Measurements from ENCODE around the gene C3AR1.
"Not testable (repeated sequence)": the region's sequence is repeated elsewhere in the genome, so short reads cannot be mapped to it uniquely, and the experiment has no call there.

The C3AR1 gene

DNA sequence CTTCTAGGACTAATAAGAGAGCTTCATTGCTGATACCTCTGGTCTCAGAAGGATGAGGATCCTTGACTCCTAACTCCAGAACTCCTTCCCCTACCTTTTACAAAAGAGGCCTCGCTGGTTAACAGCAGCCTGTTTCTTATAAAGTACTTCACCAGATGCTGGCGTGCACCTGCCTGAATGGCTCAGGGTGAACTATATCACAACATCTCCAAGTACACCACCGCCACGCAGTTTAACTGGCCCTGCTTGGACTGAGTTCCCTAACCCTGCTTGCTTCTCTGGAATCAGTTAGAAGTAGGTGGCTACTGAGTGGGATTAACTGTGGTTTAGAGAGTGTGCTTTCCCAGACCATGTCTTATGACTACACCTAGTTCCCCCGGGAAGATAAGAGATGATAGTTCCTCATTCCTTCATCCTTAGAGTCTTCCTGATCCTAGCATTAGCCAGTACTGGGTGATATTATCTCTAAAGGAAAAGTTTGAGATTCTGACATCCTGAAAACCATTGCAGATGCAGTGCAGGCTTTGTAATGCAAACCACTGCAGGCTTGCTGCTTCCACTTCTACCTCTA is 30.6 kb downstream of the C3AR1 start:
- no peak overlapping the region for H3K4me3 ChIP-seq (ENCODE audit: low read depth, low read length)
- no peak for DNase-seq (ENCODE audit: low read depth)
- TF ChIP-seq, protein P1, sequence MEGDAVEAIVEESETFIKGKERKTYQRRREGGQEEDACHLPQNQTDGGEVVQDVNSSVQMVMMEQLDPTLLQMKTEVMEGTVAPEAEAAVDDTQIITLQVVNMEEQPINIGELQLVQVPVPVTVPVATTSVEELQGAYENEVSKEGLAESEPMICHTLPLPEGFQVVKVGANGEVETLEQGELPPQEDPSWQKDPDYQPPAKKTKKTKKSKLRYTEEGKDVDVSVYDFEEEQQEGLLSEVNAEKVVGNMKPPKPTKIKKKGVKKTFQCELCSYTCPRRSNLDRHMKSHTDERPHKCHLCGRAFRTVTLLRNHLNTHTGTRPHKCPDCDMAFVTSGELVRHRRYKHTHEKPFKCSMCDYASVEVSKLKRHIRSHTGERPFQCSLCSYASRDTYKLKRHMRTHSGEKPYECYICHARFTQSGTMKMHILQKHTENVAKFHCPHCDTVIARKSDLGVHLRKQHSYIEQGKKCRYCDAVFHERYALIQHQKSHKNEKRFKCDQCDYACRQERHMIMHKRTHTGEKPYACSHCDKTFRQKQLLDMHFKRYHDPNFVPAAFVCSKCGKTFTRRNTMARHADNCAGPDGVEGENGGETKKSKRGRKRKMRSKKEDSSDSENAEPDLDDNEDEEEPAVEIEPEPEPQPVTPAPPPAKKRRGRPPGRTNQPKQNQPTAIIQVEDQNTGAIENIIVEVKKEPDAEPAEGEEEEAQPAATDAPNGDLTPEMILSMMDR (IDR thresholded peaks at IDR 0.05; ENCODE audit: low read depth, low read length, missing control alignments) = no peak

DNA sequence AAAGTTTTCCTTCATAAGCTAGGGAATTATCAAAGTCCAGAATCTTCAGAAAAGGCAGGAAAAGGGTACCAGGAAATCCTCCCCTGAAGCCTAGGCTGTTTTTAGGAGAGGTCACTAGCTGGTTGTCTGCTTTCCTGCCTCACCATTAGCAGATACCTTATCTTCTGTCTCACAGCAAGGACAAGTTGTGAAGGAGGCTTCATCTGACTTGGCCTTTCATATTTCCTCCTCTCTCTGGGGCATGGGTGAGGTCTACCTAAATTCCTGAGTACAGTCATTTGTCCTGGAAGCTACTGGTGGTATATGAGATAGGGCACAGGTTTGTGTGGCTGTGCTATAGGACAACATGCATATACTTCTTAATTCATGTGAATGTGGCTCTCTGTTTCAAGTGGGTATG is 31.4 kb downstream of the C3AR1 start:
- TF ChIP-seq, protein P1 (IDR thresholded peaks at IDR 0.05; ENCODE audit: low read depth, low read length, missing control alignments) = no peak
- no peak for DNase-seq (ENCODE audit: low read depth)
- no peak overlapping the region for H3K4me3 ChIP-seq (ENCODE audit: low read depth, low read length)

DNA sequence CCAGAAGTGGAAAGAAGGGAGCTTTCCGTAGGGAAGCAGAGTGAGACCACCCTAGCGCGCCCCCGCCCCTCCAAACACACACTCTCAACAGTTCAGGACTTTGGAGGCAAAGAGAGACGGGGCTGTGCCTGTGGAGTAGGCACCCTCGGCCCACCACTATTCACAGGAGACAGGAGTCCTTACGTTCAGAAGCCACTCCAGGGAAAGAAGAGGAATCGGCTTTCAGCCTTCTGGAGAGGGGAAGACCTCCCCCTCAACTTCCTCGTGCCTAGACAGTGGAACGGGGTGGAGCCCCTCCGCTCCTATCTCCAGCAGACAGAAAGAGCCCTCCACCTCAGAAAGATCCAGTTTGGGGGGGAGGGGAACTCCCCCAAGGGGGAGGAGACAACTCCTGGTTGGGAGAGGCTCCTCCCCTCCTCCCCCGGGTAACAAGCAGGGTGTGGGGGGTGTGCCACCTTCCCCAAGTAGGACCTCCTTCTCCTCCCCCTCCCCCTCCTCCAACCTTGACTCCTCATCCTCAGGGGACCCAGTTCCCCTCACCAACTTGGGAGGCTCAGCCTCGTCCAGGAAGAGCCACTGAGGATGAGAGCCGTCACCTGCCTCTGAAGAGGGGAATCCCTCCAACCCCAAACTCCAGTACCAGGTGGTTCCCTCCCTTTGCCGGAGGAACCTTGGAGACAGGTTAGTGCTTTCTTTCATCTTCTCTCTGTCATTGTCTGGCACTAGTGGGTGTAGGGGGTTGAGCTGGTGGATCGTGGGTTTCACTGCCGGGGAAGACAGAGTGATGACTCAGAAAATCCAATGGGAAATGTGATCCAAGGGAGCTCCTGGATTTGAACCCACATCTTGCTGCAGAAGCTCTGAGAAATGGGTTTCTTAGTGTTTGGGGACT is 32.8 kb downstream of the C3AR1 start:
- DNase-seq (ENCODE audit: low read depth) = no peak
- TF ChIP-seq, protein P1 (IDR thresholded peaks at IDR 0.05; ENCODE audit: low read depth, low read length, missing control alignments) = no peak
- peak overlapping the region; percentile 94 for H3K4me3 ChIP-seq (ENCODE audit: low read depth, low read length)

DNA sequence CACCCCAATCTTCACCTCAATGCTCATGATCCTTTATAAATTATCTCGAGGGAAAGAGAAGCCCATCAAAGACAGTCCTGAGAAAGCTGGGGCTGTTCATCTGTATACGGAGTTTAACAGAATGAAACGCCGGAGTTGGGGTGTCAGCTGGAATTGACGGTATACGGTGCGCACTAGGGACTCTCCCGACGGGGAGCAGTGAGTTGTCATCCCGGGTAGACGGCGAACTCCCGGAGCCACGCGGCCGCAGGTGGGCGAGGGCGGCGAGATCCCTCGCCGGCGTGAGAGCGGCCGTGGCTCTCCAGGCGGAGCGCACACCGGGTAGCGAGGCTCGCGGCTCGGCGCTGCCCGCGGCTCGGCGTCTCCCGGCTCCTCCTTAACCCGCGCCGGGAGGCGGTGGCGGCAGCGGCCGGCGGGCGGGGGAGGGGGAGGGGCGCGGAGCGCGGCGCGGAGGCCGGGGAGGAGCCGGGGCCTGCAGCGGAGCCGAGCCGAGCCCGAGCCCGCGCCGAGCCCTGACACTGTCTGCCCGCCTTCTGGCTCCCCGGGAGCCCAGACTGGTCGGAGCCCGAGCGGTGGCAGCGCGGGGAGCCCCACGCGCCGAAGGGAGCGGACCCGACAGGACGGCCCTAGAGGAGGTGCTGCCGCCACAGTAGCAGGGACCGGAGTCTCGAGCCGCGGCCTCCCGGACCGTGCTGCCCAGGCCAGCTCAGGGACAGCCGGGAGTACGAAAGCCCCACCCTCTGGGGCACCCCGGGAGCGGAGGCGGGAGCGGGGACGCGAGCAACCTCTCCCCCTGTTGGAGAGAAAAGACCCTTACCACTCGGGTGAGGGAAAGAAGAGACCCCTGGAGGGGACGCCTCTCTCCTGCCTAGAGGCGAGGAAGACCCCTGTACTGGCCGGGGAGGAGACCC is 33.7 kb downstream of the C3AR1 start, which contains the start of gene FOXJ2:
Gene FOXJ2, plus strand, starts transcription at position 475 of the 911 bp plus-strand sequence. CDS start 7,117 bp downstream, outside the sequence.
- no peak for DNase-seq (ENCODE audit: low read depth)
- TF ChIP-seq, protein P1 (IDR thresholded peaks at IDR 0.05; ENCODE audit: low read depth, low read length, missing control alignments) = no peak
- peak within 1 kb of the TSS; percentile 94 for H3K4me3 ChIP-seq (ENCODE audit: low read depth, low read length)

DNA sequence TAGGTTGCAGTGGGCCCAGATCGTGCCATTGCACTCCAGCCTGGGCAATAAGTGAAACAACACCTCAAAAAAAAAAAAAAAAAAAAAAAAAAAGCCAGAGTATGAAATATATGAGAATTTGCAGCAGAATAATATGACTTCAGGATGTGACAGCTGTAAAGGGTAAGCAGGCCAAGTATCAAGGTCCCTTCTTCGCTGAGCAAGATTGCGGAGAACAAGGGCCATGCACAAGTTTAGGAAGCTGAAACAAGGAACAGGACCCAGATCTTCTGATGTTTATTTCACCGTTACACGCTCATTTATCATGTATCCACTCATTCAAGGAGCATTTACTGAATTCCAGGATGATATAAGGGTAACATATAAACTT is 34.3 kb downstream of the C3AR1 start:
- peak overlapping the region; percentile 94 for H3K4me3 ChIP-seq (ENCODE audit: low read depth, low read length)
- TF ChIP-seq, protein P1 (IDR thresholded peaks at IDR 0.05; ENCODE audit: low read depth, low read length, missing control alignments) = no peak
- no peak for DNase-seq (ENCODE audit: low read depth)

DNA sequence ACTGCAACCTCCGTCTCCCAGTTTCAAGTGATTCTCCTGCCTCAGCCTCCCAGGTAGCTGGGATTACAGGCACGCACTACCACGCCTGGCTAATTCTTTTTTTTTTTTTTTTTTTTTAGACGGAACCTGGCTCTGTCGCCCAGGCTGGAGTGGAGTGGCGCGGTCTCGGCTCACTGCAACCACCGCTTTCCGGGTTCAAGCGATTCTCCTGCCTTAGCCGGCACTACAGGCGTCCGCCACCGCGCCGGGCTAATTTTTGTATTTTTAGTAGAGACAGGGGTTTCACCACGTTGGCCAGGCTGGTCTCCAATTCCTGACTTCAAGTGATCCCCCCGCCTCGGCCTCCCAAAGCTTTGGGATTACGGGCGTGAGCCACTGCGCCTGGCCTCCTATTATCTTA is 35.1 kb downstream of the C3AR1 start:
- not testable (repeated sequence) for H3K4me3 ChIP-seq (ENCODE audit: low read depth, low read length); DNase-seq (ENCODE audit: low read depth)

DNA sequence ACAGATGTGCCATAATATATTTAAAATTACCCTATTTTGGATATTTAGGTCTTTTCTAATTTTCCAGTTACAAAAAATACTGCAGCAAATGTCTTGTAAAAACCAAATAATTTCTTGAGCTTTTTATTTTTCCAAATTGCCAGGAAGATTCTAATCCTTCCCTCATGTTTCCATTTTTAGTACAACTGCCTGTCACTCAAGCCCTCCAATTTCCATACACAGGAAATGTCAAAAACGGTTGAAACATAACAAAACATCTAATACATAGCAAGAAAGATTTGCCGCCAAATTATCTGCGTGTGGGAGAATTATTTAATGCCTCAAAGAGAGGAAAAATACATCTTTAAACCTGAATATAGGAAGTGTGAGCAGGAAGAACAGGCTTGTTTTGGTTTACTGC is 36.0 kb downstream of the C3AR1 start:
- no peak overlapping the region for H3K4me3 ChIP-seq (ENCODE audit: low read depth, low read length)
- TF ChIP-seq, protein P1 (IDR thresholded peaks at IDR 0.05; ENCODE audit: low read depth, low read length, missing control alignments) = no peak
- DNase-seq (ENCODE audit: low read depth) = no peak

All from GM12864 (cell line).